Thyroid gland (tissue), 4 donors: ENCODE measurements around the gene OSBP2.

Experiments
- POLR2A ChIP-seq, 2 donors: fragments of 450-650 bp; IDR thresholded peaks; one replicate each; pipeline ENCODE4 v1.6.1; 2017; ENCODE audit warnings: antibody characterized with exemption in 2 of 2, mild to moderate bottlenecking in 2 of 2, moderate library complexity in 1 of 2
- TF ChIP-seq, protein P1 (sequence below), 6 experiments: fragments of 200-600 bp in 3 of 6; fragments of 450-650 bp in 3 of 6; sonication (generic) in 3 of 6; IDR thresholded peaks; one replicate each; pipeline ENCODE4 v1.5.1; 2016 to 2019; ENCODE audit warnings: antibody characterized with exemption in 6 of 6, mild to moderate bottlenecking in 2 of 6, inconsistent platforms in 1 of 6, moderate library complexity in 1 of 6

DNA sequence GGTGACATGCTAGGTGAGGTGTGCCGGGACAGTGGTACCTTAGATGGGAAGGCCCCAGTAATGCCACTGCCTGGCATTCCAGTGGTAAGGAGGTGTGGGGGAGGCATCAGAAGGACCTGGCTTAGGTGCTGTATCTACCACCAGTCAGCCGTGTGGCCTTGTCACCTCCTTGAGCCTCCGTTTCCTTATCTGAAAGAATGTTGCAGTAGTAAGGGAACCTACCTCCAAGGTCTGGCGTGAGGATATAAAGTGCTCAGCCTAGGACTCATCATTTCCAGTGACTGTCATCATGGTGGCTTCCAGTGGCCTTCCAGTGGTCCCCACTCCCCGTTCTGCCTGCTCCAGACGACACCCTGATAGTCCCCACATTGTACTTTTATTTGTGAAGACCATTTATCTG, 20.2 kb upstream of the OSBP2 start:
- TF ChIP-seq, protein P1, sequence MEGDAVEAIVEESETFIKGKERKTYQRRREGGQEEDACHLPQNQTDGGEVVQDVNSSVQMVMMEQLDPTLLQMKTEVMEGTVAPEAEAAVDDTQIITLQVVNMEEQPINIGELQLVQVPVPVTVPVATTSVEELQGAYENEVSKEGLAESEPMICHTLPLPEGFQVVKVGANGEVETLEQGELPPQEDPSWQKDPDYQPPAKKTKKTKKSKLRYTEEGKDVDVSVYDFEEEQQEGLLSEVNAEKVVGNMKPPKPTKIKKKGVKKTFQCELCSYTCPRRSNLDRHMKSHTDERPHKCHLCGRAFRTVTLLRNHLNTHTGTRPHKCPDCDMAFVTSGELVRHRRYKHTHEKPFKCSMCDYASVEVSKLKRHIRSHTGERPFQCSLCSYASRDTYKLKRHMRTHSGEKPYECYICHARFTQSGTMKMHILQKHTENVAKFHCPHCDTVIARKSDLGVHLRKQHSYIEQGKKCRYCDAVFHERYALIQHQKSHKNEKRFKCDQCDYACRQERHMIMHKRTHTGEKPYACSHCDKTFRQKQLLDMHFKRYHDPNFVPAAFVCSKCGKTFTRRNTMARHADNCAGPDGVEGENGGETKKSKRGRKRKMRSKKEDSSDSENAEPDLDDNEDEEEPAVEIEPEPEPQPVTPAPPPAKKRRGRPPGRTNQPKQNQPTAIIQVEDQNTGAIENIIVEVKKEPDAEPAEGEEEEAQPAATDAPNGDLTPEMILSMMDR (IDR thresholded peaks at IDR 0.05) = no peak
- no peak for TF ChIP-seq POLR2A (IDR thresholded peaks at IDR 0.05)
